ENCODE measurements around the gene WDFY4.

DNA sequence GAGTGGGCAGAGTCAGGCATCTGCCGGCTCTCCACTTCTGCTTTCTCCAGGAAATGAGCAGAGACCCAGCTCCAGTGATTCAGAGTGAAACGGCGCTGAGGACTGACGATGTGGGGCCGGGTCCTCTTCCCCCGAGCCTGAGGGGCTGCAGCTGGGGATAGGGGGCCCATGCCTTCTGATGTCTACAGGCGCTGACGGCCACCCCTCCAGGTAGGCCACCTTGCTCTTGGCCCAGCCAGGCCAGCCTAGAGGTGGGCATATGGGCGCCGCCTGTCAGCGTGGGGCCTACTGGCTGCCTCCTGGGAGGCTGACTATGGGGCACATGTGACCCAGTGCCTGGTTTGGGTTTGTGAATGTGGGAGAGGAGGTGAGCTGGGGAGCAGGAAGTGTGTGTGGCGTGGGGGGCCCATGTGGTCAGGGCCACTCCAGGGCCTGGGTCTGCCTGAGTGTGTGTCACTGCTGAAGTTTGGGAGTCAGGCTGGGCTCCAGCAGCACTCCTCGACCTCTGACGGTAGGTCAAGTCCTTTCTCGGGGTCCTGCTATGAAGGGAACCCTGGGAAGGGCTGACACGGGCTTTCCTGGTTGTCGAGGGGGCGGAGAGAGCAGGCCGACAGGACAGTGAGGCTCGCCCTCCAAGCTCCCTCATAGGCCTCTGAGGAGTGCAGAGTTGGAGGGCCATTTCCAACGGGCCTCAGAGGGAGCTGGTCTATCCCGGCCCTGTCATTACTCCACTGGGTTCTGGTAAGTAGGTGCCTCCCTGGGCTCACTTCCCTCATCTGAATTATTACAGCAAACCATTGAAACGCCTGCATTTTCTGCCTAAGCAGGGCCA lies at the start of gene WDFY4:
- no peak for TF ChIP-seq EZH2 (IDR thresholded peaks at IDR 0.05; ENCODE audit: borderline replicate concordance, low read depth, low read length, severe bottlenecking)
- TF ChIP-seq POLR2A (IDR thresholded peaks at IDR 0.05; ENCODE audit: low read depth, low read length) = no peak
- TF ChIP-seq, protein P1, sequence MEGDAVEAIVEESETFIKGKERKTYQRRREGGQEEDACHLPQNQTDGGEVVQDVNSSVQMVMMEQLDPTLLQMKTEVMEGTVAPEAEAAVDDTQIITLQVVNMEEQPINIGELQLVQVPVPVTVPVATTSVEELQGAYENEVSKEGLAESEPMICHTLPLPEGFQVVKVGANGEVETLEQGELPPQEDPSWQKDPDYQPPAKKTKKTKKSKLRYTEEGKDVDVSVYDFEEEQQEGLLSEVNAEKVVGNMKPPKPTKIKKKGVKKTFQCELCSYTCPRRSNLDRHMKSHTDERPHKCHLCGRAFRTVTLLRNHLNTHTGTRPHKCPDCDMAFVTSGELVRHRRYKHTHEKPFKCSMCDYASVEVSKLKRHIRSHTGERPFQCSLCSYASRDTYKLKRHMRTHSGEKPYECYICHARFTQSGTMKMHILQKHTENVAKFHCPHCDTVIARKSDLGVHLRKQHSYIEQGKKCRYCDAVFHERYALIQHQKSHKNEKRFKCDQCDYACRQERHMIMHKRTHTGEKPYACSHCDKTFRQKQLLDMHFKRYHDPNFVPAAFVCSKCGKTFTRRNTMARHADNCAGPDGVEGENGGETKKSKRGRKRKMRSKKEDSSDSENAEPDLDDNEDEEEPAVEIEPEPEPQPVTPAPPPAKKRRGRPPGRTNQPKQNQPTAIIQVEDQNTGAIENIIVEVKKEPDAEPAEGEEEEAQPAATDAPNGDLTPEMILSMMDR (IDR thresholded peaks at IDR 0.05; ENCODE audit: extremely low read depth in 1 of 2, insufficient read depth in 1 of 2, low read depth in 1 of 2, low read length in 2 of 2) = no peak
- TF ChIP-seq POLR2AphosphoS5 (IDR thresholded peaks at IDR 0.05; ENCODE audit: insufficient read depth, low read depth, low read length) = no peak
- no peak for TF ChIP-seq JUN (IDR thresholded peaks at IDR 0.05; ENCODE audit: borderline replicate concordance, insufficient read depth, insufficient read length, low read depth)
